GM19452 (cell line): ENCODE measurements around the gene ITPR1.

ENCODE experiments used
- ATAC-seq: cut with Tn5 transposase; IDR thresholded peaks from one replicate; pipeline ENCODE4 v1.9.1; 2021; ENCODE audit not compliant: unreplicated experiment

ITPR1 gene

GRCh38 chr3:4508048-4508981, 15.2 kb downstream of the ITPR1 start:
- ATAC-seq, result peak; percentile 72

GRCh38 chr3:4509043-4509442, 15.9 kb downstream of the ITPR1 start:
- ATAC-seq, result no peak

- ATAC-seq, result no peak
These were observed 17.0 kb downstream of the ITPR1 start for GRCh38 chr3:4509983-4510755.

- ATAC-seq, result no peak
These were observed 18.5 kb downstream of the ITPR1 start for GRCh38 chr3:4511491-4512262.

- ATAC-seq, result no peak
These were observed 19.9 kb downstream of the ITPR1 start for GRCh38 chr3:4512895-4513616.

- no peak for ATAC-seq
These were observed 21.2 kb downstream of the ITPR1 start for GRCh38 chr3:4514321-4514720.

GRCh38 chr3:4514916-4515315, 21.8 kb downstream of the ITPR1 start:
- ATAC-seq, result no peak

- no peak for ATAC-seq
These were observed 22.9 kb downstream of the ITPR1 start for GRCh38 chr3:4515916-4516579.

- no peak for ATAC-seq
These were observed 23.9 kb downstream of the ITPR1 start for GRCh38 chr3:4517093-4517492.

GRCh38 chr3:4517643-4518311, 24.6 kb downstream of the ITPR1 start:
- no peak for ATAC-seq

- ATAC-seq, result no peak
These were observed 27.1 kb downstream of the ITPR1 start for GRCh38 chr3:4520033-4520816.

- no peak for ATAC-seq
These were observed 29.8 kb downstream of the ITPR1 start for GRCh38 chr3:4522947-4523346.

- no peak for ATAC-seq
These were observed 30.9 kb downstream of the ITPR1 start for GRCh38 chr3:4523710-4524698.

- ATAC-seq, result no peak
These were observed 32.5 kb downstream of the ITPR1 start for GRCh38 chr3:4525560-4526223.

- no peak for ATAC-seq
These were observed 35.2 kb downstream of the ITPR1 start for GRCh38 chr3:4528320-4528719.

GRCh38 chr3:4528819-4529600, 35.9 kb downstream of the ITPR1 start:
- no peak for ATAC-seq
